Panc1 (cell line): ENCODE results near the gene MAP1S. TPM values are rescaled to one million over a fixed set of nuclear protein-coding genes. Genes with fewer than 3 reads are reported as not detected.

Experiments
- ATAC-seq: fragments of 200-7000 bp; cut with Tn5 transposase; 2 replicates; pipeline ENCODE4 v1.9.1; 2020; ENCODE audit warnings: mild to moderate bottlenecking, moderate library complexity
- BruUV-seq: library from RNA; stranded (reverse); fragments of 400-500 nt; replicated peaks from 2 replicates; lab custom pipeline; 2021; lab: Mats Ljungman, UMichigan
- CTCF ChIA-PET: fragments of 300-600 bp; sonication (Branson Sonifier 250); formaldehyde crosslinking; loops from one replicate; lab custom pipeline; 2022; ENCODE audit warnings: antibody characterized with exemption; lab: Charles Lee
- POLR2A ChIA-PET: fragments of 300-600 bp; sonication (Branson Sonifier 250); formaldehyde crosslinking; loops from one replicate; lab custom pipeline; 2022; ENCODE audit warnings: antibody characterized with exemption; lab: Charles Lee
- DNase-seq: peaks from one replicate; pipeline ENCODE4 v3.0.0-alpha.2; 2010; ENCODE audit warnings: low read depth, low spot score
- H3K27ac ChIP-seq: 2 replicates; pipeline ENCODE4 v1.5.1; 2011; ENCODE audit warnings: mild to moderate bottlenecking, low read length, inconsistent platforms
- H3K27me3 ChIP-seq: fragments of 200-500 bp; sonication (Bioruptor generic); 2 replicates; pipeline ENCODE4 v1.6.0; 2014; ENCODE audit warnings: low read length, inconsistent platforms; ENCODE audit not compliant: control insufficient read depth, insufficient read depth
- H3K36me3 ChIP-seq: fragments of 200-500 bp; sonication (Bioruptor generic); 2 replicates; pipeline ENCODE4 v1.5.1; 2014; ENCODE audit warnings: inconsistent platforms, mild to moderate bottlenecking, low read length, moderate library complexity; ENCODE audit not compliant: control insufficient read depth, insufficient read depth
- H3K4me1 ChIP-seq: 2 replicates; pipeline ENCODE4 v1.5.1; 2011; ENCODE audit warnings: inconsistent platforms, mild to moderate bottlenecking, low read length, moderate library complexity; ENCODE audit not compliant: control insufficient read depth, insufficient read depth
- H3K4me3 ChIP-seq, 2 experiments: 2 replicates each; pipeline ENCODE4 v1.5.1; 2011 to 2012; ENCODE audit warnings: low read depth in 2 of 2, low read length in 2 of 2, mild to moderate bottlenecking in 2 of 2, inconsistent platforms in 1 of 2, moderate library complexity in 1 of 2
- H3K9me3 ChIP-seq: fragments of 200-500 bp; sonication (Bioruptor generic); 2 replicates; pipeline ENCODE4 v1.5.1; 2014; ENCODE audit warnings: low read depth, mild to moderate bottlenecking, inconsistent platforms, low read length, moderate library complexity; ENCODE audit not compliant: control insufficient read depth, insufficient read depth
- CTCF ChIP-seq: fragments of 450-650 bp; IDR thresholded peaks from 2 replicates; pipeline ENCODE4 v1.5.1; 2017; ENCODE audit warnings: mild to moderate bottlenecking
- POLR2AphosphoS5 ChIP-seq: IDR thresholded peaks from 2 replicates; pipeline ENCODE4 v1.6.1; 2012; ENCODE audit warnings: mild to moderate bottlenecking, low read depth, low read length, moderate library complexity
- REST ChIP-seq, 2 experiments: IDR thresholded peaks; 2 replicates each; pipeline ENCODE4 v1.6.1; 2011 to 2012; ENCODE audit warnings: low read depth in 2 of 2, control low read depth in 1 of 2, low read length in 1 of 2, mild to moderate bottlenecking in 1 of 2, moderate library complexity in 1 of 2; ENCODE audit not compliant: insufficient read depth in 1 of 2
- SIN3A ChIP-seq: IDR thresholded peaks from 2 replicates; pipeline ENCODE4 v1.6.1; 2012; ENCODE audit warnings: low read depth, mild to moderate bottlenecking, low read length, moderate library complexity, borderline replicate concordance; ENCODE audit not compliant: insufficient read depth
- TCF7L2 ChIP-seq: IDR thresholded peaks from 2 replicates; pipeline ENCODE4 v1.6.1; 2011; ENCODE audit warnings: mild to moderate bottlenecking, low read depth, low read length, inconsistent platforms
- in situ Hi-C: cut with HindIII; loops from 2 replicates; pipeline ENCODE4 v1.10.0; 2016; ENCODE audit warnings: low sequenced_read_pairs, low pct_unique_long_range_greater_than_20kb
- intact Hi-C: fragments of 100-400 bp; cut with micrococcal nuclease; formaldehyde crosslinking; loops from one replicate; pipeline ENCODE4 v1.10.0; 2022; ENCODE audit not compliant: unreplicated experiment
- total RNA-seq: library from RNA; stranded (reverse); gene quantifications from one replicate; pipeline ENCODE4 v1.2.1, GENCODE V29; 2021; ENCODE audit not compliant: unreplicated experiment

MAP1S gene
- total RNA-seq, 1 experiment from 2014 or later, result 56.6 TPM

- no peak for DNase-seq
- no peaks in the 10 kb centered on the region for H3K4me1 ChIP-seq
- intact Hi-C loops, result no loop called here
- TF ChIP-seq TCF7L2, result no peak
- BruUV-seq, result no TSS peak
- no peaks in the 10 kb centered on the region for H3K27me3 ChIP-seq
- no peaks in the 10 kb centered on the region for H3K9me3 ChIP-seq
- in situ Hi-C loops, result no loop called here
- ChIA-PET CTCF (no interaction called here), POLR2A (no interaction called here)
- H3K27ac ChIP-seq, result no peak overlapping the region
- H3K36me3 ChIP-seq, result no peaks in the 10 kb centered on the region
- H3K4me3 ChIP-seq, result no peak overlapping the region
- ATAC-seq, result peak; percentile 64; the same call in 1 of the 2 replicates
Measured at GRCh38 chr19:17673937-17674799, 45.1 kb upstream of the MAP1S start.

- ATAC-seq (no peak), DNase-seq (no peak)
- Histone ChIP-seq H3K27ac (no peak overlapping the region), H3K4me3 (no peak overlapping the region), H3K9me3 (no peaks in the 10 kb centered on the region), H3K36me3 (no peaks in the 10 kb centered on the region), H3K4me1 (no peaks in the 10 kb centered on the region), H3K27me3 (0 out of 2 replicates have a peak, but pooled peaks cover 2% of the 10 kb centered on the region)
- intact Hi-C loops (no loop called here), in situ Hi-C loops (no loop called here)
- no peak for TF ChIP-seq TCF7L2
- no peak for TF ChIP-seq POLR2AphosphoS5
- no peak for TF ChIP-seq REST (IDR thresholded peaks at IDR 0.05; ENCODE audit: insufficient read depth in 1 of 2, low read depth in 2 of 2, low read length in 1 of 2)
- TF ChIP-seq CTCF, result no peak
- no peak for TF ChIP-seq SIN3A
- no TSS peak for BruUV-seq
- ChIA-PET POLR2A (no interaction called here), CTCF (no interaction called here)
Measured at GRCh38 chr19:17676295-17676694, 43.0 kb upstream of the MAP1S start.

GRCh38 chr19:17677002-17677401 is 42.3 kb upstream of the MAP1S start:
- POLR2A ChIA-PET, result interaction anchor here (0.6 kb wide), 1 partner anchor 9 kb away, joined by 4 read pairs; no protein-coding TSS in a partner anchor
- in situ Hi-C loops, result no loop called here
- ATAC-seq, result no peak

More at GRCh38 chr19:17677002-17677401, 42.3 kb upstream of the MAP1S start:
- Histone ChIP-seq H3K4me3 (no peak overlapping the region), H3K27me3 (0 out of 2 replicates have a peak, but pooled peaks cover 2% of the 10 kb centered on the region), H3K27ac (no peak overlapping the region), H3K36me3 (no peaks in the 10 kb centered on the region), H3K4me1 (no peaks in the 10 kb centered on the region), H3K9me3 (no peaks in the 10 kb centered on the region)
- CTCF ChIA-PET, result interaction anchor here (1.4 kb wide), 1 partner anchor 89 kb away, joined by 4 read pairs; no protein-coding TSS in a partner anchor
- no TSS peak for BruUV-seq
- DNase-seq, result no peak
- intact Hi-C loops, result no loop called here
- TF ChIP-seq POLR2AphosphoS5, result no peak
- TF ChIP-seq SIN3A, result no peak
